Measurements from ENCODE around the gene FUT2. TPM values are rescaled to one million over a fixed set of nuclear protein-coding genes. Genes with fewer than 3 reads are reported as not detected.
"Not testable (repeated sequence)": the region's sequence is repeated elsewhere in the genome, so short reads cannot be mapped to it uniquely, and the experiment has no call there.

Gene FUT2
- total RNA-seq, 4 donors from 2014 or later, result 0.19 TPM; not detected in 3

DNA sequence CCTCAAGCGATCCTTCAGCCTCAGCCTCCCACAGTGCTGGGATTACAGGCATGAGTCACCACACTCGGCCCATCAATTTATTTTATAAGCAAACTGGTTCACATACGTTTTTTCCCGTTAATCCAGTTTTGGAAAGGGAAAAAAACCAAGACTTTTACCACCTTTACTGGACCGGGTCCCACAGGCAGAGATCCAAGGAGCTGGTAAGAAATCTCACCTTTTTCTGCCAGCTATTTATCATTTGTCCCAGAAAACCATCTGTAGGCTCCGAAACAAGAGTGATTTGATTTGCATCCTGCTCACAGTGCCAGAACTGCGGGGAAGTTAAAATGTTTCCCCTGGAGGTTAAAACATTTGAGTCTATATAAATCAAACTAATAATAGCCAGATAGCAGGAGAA, 6.3 kb upstream of the FUT2 start:
- no peak overlapping the region for H3K4me3 ChIP-seq
- DNase-seq, result no peak
- H3K36me3 ChIP-seq, result no peaks in the 10 kb centered on the region
- TF ChIP-seq, protein P1, sequence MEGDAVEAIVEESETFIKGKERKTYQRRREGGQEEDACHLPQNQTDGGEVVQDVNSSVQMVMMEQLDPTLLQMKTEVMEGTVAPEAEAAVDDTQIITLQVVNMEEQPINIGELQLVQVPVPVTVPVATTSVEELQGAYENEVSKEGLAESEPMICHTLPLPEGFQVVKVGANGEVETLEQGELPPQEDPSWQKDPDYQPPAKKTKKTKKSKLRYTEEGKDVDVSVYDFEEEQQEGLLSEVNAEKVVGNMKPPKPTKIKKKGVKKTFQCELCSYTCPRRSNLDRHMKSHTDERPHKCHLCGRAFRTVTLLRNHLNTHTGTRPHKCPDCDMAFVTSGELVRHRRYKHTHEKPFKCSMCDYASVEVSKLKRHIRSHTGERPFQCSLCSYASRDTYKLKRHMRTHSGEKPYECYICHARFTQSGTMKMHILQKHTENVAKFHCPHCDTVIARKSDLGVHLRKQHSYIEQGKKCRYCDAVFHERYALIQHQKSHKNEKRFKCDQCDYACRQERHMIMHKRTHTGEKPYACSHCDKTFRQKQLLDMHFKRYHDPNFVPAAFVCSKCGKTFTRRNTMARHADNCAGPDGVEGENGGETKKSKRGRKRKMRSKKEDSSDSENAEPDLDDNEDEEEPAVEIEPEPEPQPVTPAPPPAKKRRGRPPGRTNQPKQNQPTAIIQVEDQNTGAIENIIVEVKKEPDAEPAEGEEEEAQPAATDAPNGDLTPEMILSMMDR (IDR thresholded peaks at IDR 0.05 in 4 of 5, conservative IDR thresholded peaks at IDR 0.05 in 1 of 5), result no peak
- TF ChIP-seq POLR2A (IDR thresholded peaks at IDR 0.05), result no peak
- intact Hi-C loops (cut with DNase I; ENCODE audit: low total_unique reads), result no loop called here
- no peaks in the 10 kb centered on the region for H3K9me3 ChIP-seq
- no peak overlapping the region for H3K27ac ChIP-seq
- H3K4me1 ChIP-seq, result no peaks in the 10 kb centered on the region
- H3K27me3 ChIP-seq, result no peaks in the 10 kb centered on the region
- ATAC-seq, result no peak
- in situ Hi-C loops (cut with MboI; ENCODE audit: low sequenced_read_pairs in 4 of 4), result no loop called here

DNA sequence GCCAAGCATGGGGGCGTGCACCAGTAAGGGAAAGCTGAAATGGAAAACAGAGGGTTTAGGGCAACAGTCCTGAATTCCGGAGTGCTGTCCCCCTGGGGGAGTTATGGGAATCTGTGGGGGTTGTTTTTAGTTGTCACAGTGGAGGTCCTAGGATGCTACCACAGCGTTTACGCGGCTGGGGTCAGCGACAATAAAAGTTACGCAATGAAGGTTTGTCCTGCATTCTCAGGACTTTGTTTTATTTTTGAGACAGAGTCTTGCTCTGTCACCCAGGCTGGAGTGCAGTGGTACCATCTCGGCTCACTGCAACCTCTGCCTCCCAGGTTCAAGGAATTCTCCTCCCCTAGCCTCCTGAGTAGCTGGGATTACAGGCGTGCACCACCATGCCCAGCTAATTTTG, 2.1 kb upstream of the FUT2 start:
- DNase-seq; H3K36me3 ChIP-seq; H3K4me1 ChIP-seq; H3K9me3 ChIP-seq; intact Hi-C loops (cut with DNase I; ENCODE audit: low total_unique reads); H3K4me3 ChIP-seq; H3K27ac ChIP-seq; in situ Hi-C loops (cut with MboI; ENCODE audit: low sequenced_read_pairs in 4 of 4); ATAC-seq: not testable (repeated sequence)
- peaks cover 15 to 20% (median 18%) of the 10 kb centered on the region in 3 donors for H3K27me3 ChIP-seq

DNA sequence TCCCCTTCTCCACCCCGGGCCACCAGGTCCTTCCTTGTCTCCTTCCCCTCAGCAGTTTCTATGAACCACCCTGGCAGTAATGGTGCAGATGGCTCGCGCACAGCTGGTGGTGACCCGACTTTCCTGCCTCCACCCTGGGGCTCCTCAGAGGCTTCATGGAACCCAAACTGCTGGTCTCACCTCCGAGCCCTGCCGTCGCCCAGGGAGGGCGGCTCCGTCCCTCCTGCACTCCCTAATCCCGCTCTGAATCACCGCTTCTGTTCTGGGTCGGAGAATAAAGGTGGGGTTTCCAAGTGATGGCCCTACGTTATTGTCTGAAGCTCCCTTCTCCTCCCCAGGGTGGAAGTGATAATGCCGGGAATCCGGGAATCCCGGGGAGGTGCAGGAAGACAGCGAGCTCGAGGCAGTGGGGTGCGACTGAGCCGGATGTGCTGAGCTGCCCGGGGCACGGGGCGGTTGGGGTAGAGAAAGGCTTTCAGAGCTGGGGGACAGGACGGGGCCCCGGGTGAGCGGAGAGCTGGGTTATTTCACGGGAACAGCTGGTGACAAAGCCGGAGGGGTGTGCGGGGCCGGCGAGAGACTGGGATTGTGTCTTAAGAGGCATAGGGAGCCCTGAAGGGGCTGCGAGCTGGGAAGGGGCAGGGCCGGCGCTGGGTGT, 711 bp downstream of the FUT2 start:
- intact Hi-C loops (cut with DNase I; ENCODE audit: low total_unique reads) (no loop called here), in situ Hi-C loops (cut with MboI; ENCODE audit: low sequenced_read_pairs in 4 of 4) (no loop called here)
- Histone ChIP-seq H3K4me3 (peak overlapping the region in 3 of 4 donors; percentile 4 to 33 (median 17)), H3K27me3 (peaks cover 15 to 20% (median 18%) of the 10 kb centered on the region in 3 donors), H3K27ac (no peak overlapping the region), H3K9me3 (no peaks in the 10 kb centered on the region), H3K4me1 (no peaks in the 10 kb centered on the region), H3K36me3 (no peaks in the 10 kb centered on the region)
- TF ChIP-seq, protein P1 (IDR thresholded peaks at IDR 0.05 in 4 of 5, conservative IDR thresholded peaks at IDR 0.05 in 1 of 5), result no peak
- TF ChIP-seq POLR2A (IDR thresholded peaks at IDR 0.05), result no peak
- ATAC-seq (no peak), DNase-seq (no peak)

DNA sequence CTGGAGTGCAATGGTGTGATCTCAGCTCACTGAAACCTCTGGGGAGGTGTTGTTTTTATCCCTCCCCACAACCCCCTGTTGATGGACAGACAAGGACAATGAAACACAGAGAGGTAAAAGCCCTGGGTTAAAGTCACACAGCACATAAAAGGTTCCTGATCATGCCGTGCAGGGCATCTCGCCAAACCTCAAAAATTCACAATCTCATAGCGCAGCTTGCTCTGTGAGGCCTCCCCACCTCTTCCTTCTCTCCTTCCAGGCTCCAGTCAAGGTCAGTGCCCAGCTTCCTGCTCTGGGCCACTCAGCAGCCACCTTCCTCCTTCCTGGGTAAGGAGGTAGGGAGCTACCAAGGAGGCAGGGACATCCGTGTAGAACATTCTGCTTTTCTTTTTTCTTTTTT, 2.3 kb downstream of the FUT2 start:
- Histone ChIP-seq H3K36me3 (no peaks in the 10 kb centered on the region), H3K4me3 (no peak overlapping the region), H3K27me3 (peaks cover 15 to 20% (median 18%) of the 10 kb centered on the region in 3 donors), H3K4me1 (no peaks in the 10 kb centered on the region), H3K27ac (no peak overlapping the region), H3K9me3 (no peaks in the 10 kb centered on the region)
- no peak for DNase-seq
- intact Hi-C loops (cut with DNase I; ENCODE audit: low total_unique reads), result no loop called here
- in situ Hi-C loops (cut with MboI; ENCODE audit: low sequenced_read_pairs in 4 of 4), result no loop called here
- no peak for ATAC-seq
- TF ChIP-seq POLR2A (IDR thresholded peaks at IDR 0.05), result no peak
- TF ChIP-seq, protein P1 (IDR thresholded peaks at IDR 0.05 in 4 of 5, conservative IDR thresholded peaks at IDR 0.05 in 1 of 5), result no peak

DNA sequence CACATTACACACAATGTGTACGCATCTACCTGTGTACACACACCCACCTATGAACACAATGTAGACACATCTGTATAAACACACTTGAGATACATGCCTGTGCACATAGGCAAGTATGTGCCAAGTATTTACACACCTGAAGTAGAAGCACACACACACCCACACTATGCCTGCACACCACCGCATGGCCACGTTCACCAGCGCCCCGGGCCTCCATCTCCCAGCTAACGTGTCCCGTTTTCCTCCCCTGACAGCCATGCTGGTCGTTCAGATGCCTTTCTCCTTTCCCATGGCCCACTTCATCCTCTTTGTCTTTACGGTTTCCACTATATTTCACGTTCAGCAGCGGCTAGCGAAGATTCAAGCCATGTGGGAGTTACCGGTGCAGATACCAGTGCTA, 6.9 kb downstream of the FUT2 start:
- Histone ChIP-seq H3K36me3 (no peaks in the 10 kb centered on the region), H3K4me1 (no peaks in the 10 kb centered on the region), H3K9me3 (no peaks in the 10 kb centered on the region), H3K27me3 (no peaks in the 10 kb centered on the region), H3K4me3 (no peak overlapping the region), H3K27ac (no peak overlapping the region)
- no peak for TF ChIP-seq POLR2A (IDR thresholded peaks at IDR 0.05)
- TF ChIP-seq, protein P1 (IDR thresholded peaks at IDR 0.05 in 4 of 5, conservative IDR thresholded peaks at IDR 0.05 in 1 of 5), result no peak
- ATAC-seq, result no peak
- no peak for DNase-seq
- intact Hi-C loops (cut with DNase I; ENCODE audit: low total_unique reads), result no loop called here
- in situ Hi-C loops (cut with MboI; ENCODE audit: low sequenced_read_pairs in 4 of 4), result no loop called here
